Fibroblast of lung (primary cell): ENCODE data around the gene C3orf70.

Source experiments
- CTCF ChIP-seq, 2 donors: IDR thresholded peaks in 1 of 2; conservative IDR thresholded peaks in 1 of 2; 1 replicate in 1 of 2; 2 replicates in 1 of 2; pipeline ENCODE4 v1.5.1; 2011 to 2012; ENCODE audit warnings: low read length in 2 of 2, control low read depth in 1 of 2, inconsistent platforms in 1 of 2, low read depth in 1 of 2, mild to moderate bottlenecking in 1 of 2
- EZH2 ChIP-seq: IDR thresholded peaks from 2 replicates; pipeline ENCODE4 v1.5.1; 2012; ENCODE audit warnings: low read length, control low read depth, mild to moderate bottlenecking; ENCODE audit errors: missing control alignments

GRCh38 chr3:185137821-185138220 lies 15.0 kb downstream of the C3orf70 start:
- no peak for TF ChIP-seq CTCF (conservative IDR thresholded peaks at IDR 0.05 in 1 of 2, IDR thresholded peaks at IDR 0.05 in 1 of 2; ENCODE audit: low read depth in 1 of 2, low read length in 2 of 2)
- TF ChIP-seq EZH2 = no peak
